HCT116 (cell line): ENCODE measurements around the gene RHOB. TPM values are rescaled to one million over a fixed set of nuclear protein-coding genes. Genes with fewer than 3 reads are reported as not detected.

Experiments
- ATAC-seq: fragments of 200-7000 bp; cut with Tn5 transposase; 2 replicates; pipeline ENCODE4 v1.9.1; 2020; ENCODE audit warnings: mild to moderate bottlenecking, moderate library complexity
- BruUV-seq: library from RNA; stranded (reverse); fragments of 400-500 nt; replicated peaks from 2 replicates; lab custom pipeline; 2021; lab: Mats Ljungman, UMichigan
- CTCF ChIA-PET: fragments of 300-600 bp; sonication (Branson Sonifier 250); formaldehyde crosslinking; loops from one replicate; lab custom pipeline; 2021; ENCODE audit warnings: antibody characterized with exemption; lab: Charles Lee
- POLR2A ChIA-PET: fragments of 300-600, 350-600 bp; sonication (Branson Sonifier 250); formaldehyde crosslinking; loops from one replicate; lab custom pipeline; 2021; ENCODE audit warnings: antibody characterized with exemption; lab: Charles Lee
- RAD21 ChIA-PET, 2 experiments: fragments of 300-600 bp; sonication (Branson Sonifier 250); formaldehyde crosslinking; loops; one replicate each; lab custom pipeline; 2023; ENCODE audit warnings: low total read pairs in 2 of 2; ENCODE audit not compliant: uncharacterized antibody in 2 of 2, unreplicated experiment in 2 of 2, low non-redundant PET in 1 of 2; lab: Charles Lee
- DNase-seq: peaks from one replicate; pipeline ENCODE4 v3.0.0-alpha.2; 2010; ENCODE audit warnings: low read depth, low spot score
- H2AFZ ChIP-seq: fragments of 200-600 bp; shearing (Covaris generic), sonication (generic); 2 replicates; pipeline ENCODE4 v1.6.1; 2017; ENCODE audit warnings: low read depth, mixed run types, mixed read lengths, antibody characterized with exemption, low read length; ENCODE audit not compliant: poor library complexity, severe bottlenecking
- H3K27ac ChIP-seq: 2 replicates; pipeline ENCODE4 v1.5.1; 2012; ENCODE audit warnings: low read depth, low read length
- H3K27me3 ChIP-seq: fragments of 200-600 bp; sonication (generic); 2 replicates; pipeline ENCODE4 v1.6.1; 2016; ENCODE audit warnings: mixed run types, low read length, mixed read lengths; ENCODE audit not compliant: insufficient read depth
- H3K36me3 ChIP-seq, 2 experiments: fragments of 200-500 bp in 1 of 2; fragments of 200-600 bp in 1 of 2; sonication (Bioruptor generic) in 1 of 2; sonication (generic) in 1 of 2; 2 replicates each; pipeline versions ENCODE4 v1.5.1 to v1.6.1; 2014 to 2016; ENCODE audit warnings: low read length in 2 of 2, inconsistent platforms in 1 of 2, mixed read lengths in 1 of 2, mixed run types in 1 of 2; ENCODE audit not compliant: insufficient read depth in 2 of 2, control insufficient read depth in 1 of 2
- H3K4me1 ChIP-seq, 2 experiments: fragments of 200-600 bp in 1 of 2; sonication (generic) in 1 of 2; 2 replicates each; pipeline versions ENCODE4 v1.5.1 to v1.6.1; 2012 to 2017; ENCODE audit warnings: low read length in 2 of 2, inconsistent platforms in 1 of 2, mild to moderate bottlenecking in 1 of 2, mixed read lengths in 1 of 2, mixed run types in 1 of 2, moderate library complexity in 1 of 2; ENCODE audit not compliant: insufficient read depth in 2 of 2, control insufficient read depth in 1 of 2
- H3K4me2 ChIP-seq: fragments of 200-600 bp; sonication (generic); 2 replicates; pipeline ENCODE4 v1.6.1; 2017; ENCODE audit warnings: mixed run types, low read length, mixed read lengths
- H3K4me3 ChIP-seq, 2 experiments: fragments of 200-600 bp in 1 of 2; sonication (generic) in 1 of 2; replicated peaks in 1 of 2; 2 replicates each; pipeline ENCODE4 v1.5.1; 2011 to 2016; ENCODE audit warnings: low read length in 2 of 2, control low read depth in 1 of 2, low read depth in 1 of 2, mild to moderate bottlenecking in 1 of 2, mixed read lengths in 1 of 2, mixed run types in 1 of 2
- H3K79me2 ChIP-seq: fragments of 200-600 bp; sonication (generic); 2 replicates; pipeline ENCODE4 v1.6.1; 2017; ENCODE audit warnings: mild to moderate bottlenecking, mixed run types, low read length, moderate library complexity, mixed read lengths; ENCODE audit not compliant: insufficient read depth
- H3K9ac ChIP-seq: fragments of 200-600 bp; sonication (generic); 2 replicates; pipeline ENCODE4 v1.6.1; 2016; ENCODE audit warnings: low read length, mixed read lengths
- H3K9me2 ChIP-seq: fragments of 200-600 bp; sonication (generic), shearing (Covaris generic); 2 replicates; pipeline ENCODE4 v1.6.1; 2017; ENCODE audit warnings: mixed run types, mild to moderate bottlenecking, moderate library complexity; ENCODE audit not compliant: insufficient read depth
- H3K9me3 ChIP-seq, 2 experiments: fragments of 200-500 bp in 1 of 2; fragments of 200-600 bp in 1 of 2; sonication (Bioruptor generic) in 1 of 2; sonication (generic) in 1 of 2; 2 replicates each; pipeline ENCODE4 v1.6.1; 2014 to 2017; ENCODE audit warnings: low read length in 2 of 2, mixed read lengths in 2 of 2, inconsistent platforms in 1 of 2, low read depth in 1 of 2, mild to moderate bottlenecking in 1 of 2, mixed run types in 1 of 2, moderate library complexity in 1 of 2; ENCODE audit not compliant: control insufficient read depth in 1 of 2, insufficient read depth in 1 of 2
- H4K20me1 ChIP-seq: fragments of 200-600 bp; sonication (generic), shearing (Covaris generic); 2 replicates; pipeline ENCODE4 v1.6.1; 2017; ENCODE audit warnings: mixed run types, mild to moderate bottlenecking, moderate library complexity; ENCODE audit not compliant: insufficient read depth
- CTCF ChIP-seq, 3 experiments: fragments of 200-600 bp in 1 of 3; sonication (generic) in 1 of 3; IDR thresholded peaks in 2 of 3; conservative IDR thresholded peaks in 1 of 3; 2 replicates each; pipeline ENCODE4 v1.5.1; 2012 to 2017; ENCODE audit warnings: low read depth in 2 of 3, low read length in 2 of 3, antibody characterized with exemption in 1 of 3, borderline replicate concordance in 1 of 3, control low read depth in 1 of 3, mild to moderate bottlenecking in 1 of 3, mixed read lengths in 1 of 3, mixed run types in 1 of 3, moderate library complexity in 1 of 3; ENCODE audit not compliant: insufficient read depth in 1 of 3
- ELF1 ChIP-seq: IDR thresholded peaks from 2 replicates; pipeline ENCODE4 v1.6.1; 2012; ENCODE audit warnings: low read depth, borderline replicate concordance
- EZH2 ChIP-seq: fragments of 200-600 bp; sonication (generic); IDR thresholded peaks from 2 replicates; pipeline ENCODE4 v1.6.1; 2017; ENCODE audit warnings: antibody characterized with exemption, mixed run types
- EZH2phosphoT487 ChIP-seq: fragments of 200-600 bp; IDR thresholded peaks from 2 replicates; pipeline ENCODE4 v1.6.1; 2018; ENCODE audit warnings: antibody characterized with exemption, borderline replicate concordance
- FOSL1 ChIP-seq: IDR thresholded peaks from 2 replicates; pipeline ENCODE4 v1.6.1; 2012; ENCODE audit warnings: low read depth
- JUND ChIP-seq: IDR thresholded peaks from 2 replicates; pipeline ENCODE4 v1.6.1; 2012
- MAX ChIP-seq: IDR thresholded peaks from 2 replicates; pipeline ENCODE4 v1.6.1; 2012
- POLR2A ChIP-seq: IDR thresholded peaks from 2 replicates; pipeline ENCODE4 v1.7.0; 2011; ENCODE audit warnings: borderline replicate concordance; ENCODE audit not compliant: insufficient read depth, insufficient read length; ENCODE audit errors: extremely low read depth
- POLR2AphosphoS5 ChIP-seq: IDR thresholded peaks from 2 replicates; pipeline ENCODE4 v1.6.1; 2011; ENCODE audit warnings: mild to moderate bottlenecking, low read depth, low read length, moderate library complexity
- RAD21 ChIP-seq: IDR thresholded peaks from 2 replicates; pipeline ENCODE4 v1.6.1; 2012; ENCODE audit warnings: low read depth, mild to moderate bottlenecking
- REST ChIP-seq: IDR thresholded peaks from 2 replicates; pipeline ENCODE4 v1.6.1; 2012; ENCODE audit warnings: low read depth
- SIN3A ChIP-seq: IDR thresholded peaks from 2 replicates; pipeline ENCODE4 v1.6.1; 2012; ENCODE audit warnings: low read depth
- SRF ChIP-seq: IDR thresholded peaks from 2 replicates; pipeline ENCODE4 v1.6.1; 2012; ENCODE audit warnings: low read depth
- YY1 ChIP-seq: IDR thresholded peaks from 2 replicates; pipeline ENCODE4 v1.6.1; 2011; ENCODE audit warnings: low read length, low read depth, moderate library complexity, mild to moderate bottlenecking; ENCODE audit not compliant: insufficient replicate concordance; ENCODE audit errors: extremely low read depth
- ZFX ChIP-seq: fragments of 450-650 bp; IDR thresholded peaks from 2 replicates; pipeline ENCODE4 v1.6.1; 2017
- ZNF274 ChIP-seq: fragments of 200-500 bp; sonication (Bioruptor generic); IDR thresholded peaks from 2 replicates; pipeline ENCODE4 v1.6.1; 2014; ENCODE audit warnings: mild to moderate bottlenecking, low read depth, low read length, inconsistent platforms
- intact Hi-C: fragments of 100-400 bp; cut with micrococcal nuclease; formaldehyde crosslinking; loops from 2 replicates; pipeline ENCODE4 v1.10.0; 2022
- total RNA-seq: library from RNA; stranded (reverse); gene quantifications from one replicate; pipeline ENCODE4 v1.2.1, GENCODE V29; 2021; ENCODE audit not compliant: unreplicated experiment

Gene RHOB
- total RNA-seq, 1 experiment from 2014 or later, result 72.9 TPM

GRCh38 chr2:20454036-20454981 lies 7.4 kb downstream of the RHOB start:
- Histone ChIP-seq H3K27ac (no peak overlapping the region), H3K4me1 (peaks cover 11 to 14% of the 10 kb centered on the region in 2 experiments; a peak in 3 of 4 replicates), H3K36me3 (no peaks in the 10 kb centered on the region), H3K9me2 (no peaks in the 10 kb centered on the region), H3K9me3 (no peaks in the 10 kb centered on the region), H2AFZ (no peak overlapping the region), H4K20me1 (no peaks in the 10 kb centered on the region), H3K4me3 (no peak overlapping the region), H3K79me2 (no peaks in the 10 kb centered on the region), H3K4me2 (no peak overlapping the region), H3K9ac (no peak overlapping the region), H3K27me3 (no peaks in the 10 kb centered on the region)
- TF ChIP-seq FOSL1, result no peak
- TF ChIP-seq EZH2, result no peak
- no peak for TF ChIP-seq ZFX
- no peak for TF ChIP-seq EZH2phosphoT487
- no peak for TF ChIP-seq JUND
- TF ChIP-seq REST, result no peak
- TF ChIP-seq MAX, result no peak
- no peak for TF ChIP-seq CTCF (IDR thresholded peaks at IDR 0.05 in 2 of 3, conservative IDR thresholded peaks at IDR 0.05 in 1 of 3; ENCODE audit: borderline replicate concordance in 1 of 3, insufficient read depth in 1 of 3, low read depth in 2 of 3, low read length in 2 of 3)
- no peak for TF ChIP-seq SIN3A
- TF ChIP-seq ZNF274, result no peak
- no peak for TF ChIP-seq ELF1
- TF ChIP-seq RAD21, result no peak
- TF ChIP-seq YY1, result no peak
- no peak for TF ChIP-seq SRF
- no peak for TF ChIP-seq POLR2A
- TF ChIP-seq POLR2AphosphoS5, result no peak
- ATAC-seq, result no peak
- intact Hi-C loops, result no loop called here
- POLR2A ChIA-PET, result interaction anchor here (2.3 kb wide), 1 partner anchor 7 kb away, joined by 12 read pairs; the partner anchor contains the start of gene RHOB
- CTCF ChIA-PET, result no interaction called here
- BruUV-seq, result no TSS peak
- RAD21 ChIA-PET, result no interaction called here
- DNase-seq, result no peak
